ENCODE data around the gene ATP2B2. TPM values are rescaled to one million over a fixed set of nuclear protein-coding genes. Genes with fewer than 3 reads are reported as not detected.

Gene ATP2B2
- polyA plus RNA-seq, 4 donors = 0.39 to 0.55 TPM; not detected in 2

DNA sequence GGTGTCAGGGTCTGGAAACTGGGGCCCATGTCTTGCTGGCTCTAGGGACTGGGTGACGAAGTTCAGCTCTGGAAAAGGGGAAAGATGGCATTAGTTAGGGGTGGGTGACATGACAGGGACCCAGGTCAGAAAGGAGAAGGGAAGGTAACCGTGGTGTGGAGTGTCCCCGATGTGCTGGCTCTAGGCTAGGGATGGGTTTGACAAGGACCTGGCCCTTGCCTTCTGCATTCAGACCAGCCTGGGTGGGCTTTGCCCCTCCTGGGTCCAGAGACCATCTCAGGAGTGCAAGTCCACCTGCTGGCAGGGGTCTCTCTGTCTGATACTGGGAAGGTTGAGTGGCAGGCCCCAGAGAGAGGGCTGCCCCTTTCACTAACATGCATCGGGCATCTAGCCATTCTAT, 28.7 kb upstream of the ATP2B2 start:
- FAIRE-seq = no peak
- no peak overlapping the region for H3K27ac ChIP-seq (ENCODE audit: low read depth in 1 of 3, low read length in 2 of 3)
- WGBS, 3 donors = 73 to 81% (median 74%) methylated on average over 4 of the region's 4 CpGs

DNA sequence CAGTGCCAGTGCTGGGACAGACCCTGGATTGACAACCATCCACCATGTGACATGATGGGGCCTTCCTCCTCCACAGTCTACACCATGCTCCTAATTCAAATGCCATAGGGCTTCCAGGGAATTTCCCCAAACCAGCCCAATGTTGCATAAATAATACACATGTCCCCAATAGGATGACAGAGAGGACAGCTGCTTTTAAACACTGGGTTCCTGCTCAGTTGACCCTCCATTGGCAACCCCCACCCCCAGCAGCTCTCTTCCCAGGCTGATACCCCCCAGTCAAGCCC, 28.3 kb upstream of the ATP2B2 start:
- DNase-seq (no peak), FAIRE-seq (no peak)
- no peak overlapping the region for H3K4me3 ChIP-seq (ENCODE audit: low read depth in 1 of 3, low read length in 3 of 3)
- no peaks in the 10 kb centered on the region for H3K4me1 ChIP-seq (ENCODE audit: control insufficient read depth in 3 of 3, insufficient read depth in 2 of 3, low read depth in 1 of 3, low read length in 2 of 3)
- H3K36me3 ChIP-seq (ENCODE audit: control insufficient read depth in 3 of 3, insufficient read depth in 2 of 3, low read depth in 1 of 3, low read length in 3 of 3) = no peaks in the 10 kb centered on the region
- no peaks in the 10 kb centered on the region for H3K9me3 ChIP-seq (ENCODE audit: control insufficient read depth in 2 of 2, insufficient read depth in 1 of 2, low read depth in 1 of 2, low read length in 1 of 2)
- H3K27ac ChIP-seq (ENCODE audit: low read depth in 1 of 3, low read length in 2 of 3) = no peak overlapping the region
- H3K27me3 ChIP-seq (ENCODE audit: control insufficient read depth in 3 of 3, insufficient read depth in 3 of 3, low read length in 3 of 3) = no peaks in the 10 kb centered on the region

More for the DNA sequence above, 28.7 kb upstream of the ATP2B2 start:
- Histone ChIP-seq H3K36me3 (ENCODE audit: control insufficient read depth in 3 of 3, insufficient read depth in 2 of 3, low read depth in 1 of 3, low read length in 3 of 3) (no peaks in the 10 kb centered on the region), H3K4me3 (ENCODE audit: low read depth in 1 of 3, low read length in 3 of 3) (no peak overlapping the region), H3K27me3 (ENCODE audit: control insufficient read depth in 3 of 3, insufficient read depth in 3 of 3, low read length in 3 of 3) (no peaks in the 10 kb centered on the region), H3K4me1 (ENCODE audit: control insufficient read depth in 3 of 3, insufficient read depth in 2 of 3, low read depth in 1 of 3, low read length in 2 of 3) (no peaks in the 10 kb centered on the region), H3K9me3 (ENCODE audit: control insufficient read depth in 2 of 2, insufficient read depth in 1 of 2, low read depth in 1 of 2, low read length in 1 of 2) (no peaks in the 10 kb centered on the region)
- no peak for DNase-seq

DNA sequence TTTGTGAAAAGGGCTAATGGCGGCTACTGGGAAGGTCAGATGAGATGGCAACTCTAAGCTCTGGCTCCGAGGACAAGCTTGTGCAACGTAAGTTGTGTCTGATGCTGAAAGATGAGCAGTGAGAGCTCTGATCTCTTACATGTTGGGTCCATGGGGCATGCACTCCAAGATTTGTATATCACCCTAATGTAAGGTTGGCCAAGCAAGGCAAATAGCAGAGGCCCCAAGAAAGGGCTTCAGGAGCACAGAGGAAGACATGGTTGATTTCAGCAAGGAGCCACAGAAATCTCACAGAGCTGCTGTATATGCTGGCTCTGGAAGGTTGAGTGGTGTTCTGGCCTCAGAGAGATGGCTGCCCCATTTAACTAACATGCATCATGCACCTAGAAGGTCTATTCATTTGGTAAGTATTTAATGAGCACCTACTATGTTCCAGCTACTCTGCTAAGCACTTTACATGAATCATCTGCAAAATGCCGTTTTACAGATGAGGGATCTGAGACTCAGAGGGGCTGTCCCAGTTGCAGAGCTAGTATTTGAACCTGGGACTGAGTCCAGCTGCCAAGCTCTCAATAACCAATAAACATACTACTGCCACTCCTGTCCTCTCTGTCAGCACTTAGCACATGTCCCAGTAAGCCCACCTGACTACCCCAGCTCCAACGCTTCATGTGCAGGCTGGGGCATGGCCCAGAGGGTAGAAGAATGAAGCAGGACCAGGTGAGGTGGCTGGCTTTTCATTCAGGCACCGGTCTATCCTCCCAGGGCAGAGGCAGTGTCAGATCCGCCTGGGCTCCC, 27.8 kb upstream of the ATP2B2 start:
- no peaks in the 10 kb centered on the region for H3K36me3 ChIP-seq (ENCODE audit: control insufficient read depth in 3 of 3, insufficient read depth in 2 of 3, low read depth in 1 of 3, low read length in 3 of 3)
- H3K4me3 ChIP-seq (ENCODE audit: low read depth in 1 of 3, low read length in 3 of 3) = no peak overlapping the region
- H3K4me1 ChIP-seq (ENCODE audit: control insufficient read depth in 3 of 3, insufficient read depth in 2 of 3, low read depth in 1 of 3, low read length in 2 of 3) = no peaks in the 10 kb centered on the region
- H3K27me3 ChIP-seq (ENCODE audit: control insufficient read depth in 3 of 3, insufficient read depth in 3 of 3, low read length in 3 of 3) = no peaks in the 10 kb centered on the region
- DNase-seq (no peak), FAIRE-seq (no peak)
- H3K27ac ChIP-seq (ENCODE audit: low read depth in 1 of 3, low read length in 2 of 3) = no peak overlapping the region
- WGBS, 3 donors = 76 to 90% (median 82%) methylated on average over 7 of the region's 7 CpGs
- no peaks in the 10 kb centered on the region for H3K9me3 ChIP-seq (ENCODE audit: control insufficient read depth in 2 of 2, insufficient read depth in 1 of 2, low read depth in 1 of 2, low read length in 1 of 2)

DNA sequence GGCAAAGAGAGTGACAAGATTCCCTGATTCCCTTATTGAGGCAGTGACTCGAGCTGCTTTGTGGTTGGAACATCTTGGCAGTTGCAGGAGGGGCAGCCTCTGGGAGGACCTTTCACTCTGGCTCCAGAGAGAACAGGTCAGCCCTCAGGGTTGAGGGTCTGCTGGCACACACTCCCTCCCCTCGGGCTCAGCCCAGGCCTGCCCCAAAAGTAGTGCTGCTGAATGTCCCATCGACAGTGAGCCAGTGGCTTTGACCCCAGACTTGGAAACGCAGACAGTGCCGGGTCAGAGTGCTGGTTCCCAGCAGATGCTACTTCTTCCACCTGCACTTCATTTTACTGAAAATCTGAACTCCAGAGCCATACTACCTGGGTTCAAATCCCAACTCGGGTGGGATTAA, 25.6 kb upstream of the ATP2B2 start:
- no peak for FAIRE-seq
- no peak for DNase-seq
- no peaks in the 10 kb centered on the region for H3K9me3 ChIP-seq (ENCODE audit: control insufficient read depth in 2 of 2, insufficient read depth in 1 of 2, low read depth in 1 of 2, low read length in 1 of 2)
- H3K27ac ChIP-seq (ENCODE audit: low read depth in 1 of 3, low read length in 2 of 3) = no peak overlapping the region
- H3K36me3 ChIP-seq (ENCODE audit: control insufficient read depth in 3 of 3, insufficient read depth in 2 of 3, low read depth in 1 of 3, low read length in 3 of 3) = no peaks in the 10 kb centered on the region
- WGBS, 3 donors = 51 to 68% (median 63%) methylated on average over 6 of the region's 6 CpGs
- H3K4me1 ChIP-seq (ENCODE audit: control insufficient read depth in 3 of 3, insufficient read depth in 2 of 3, low read depth in 1 of 3, low read length in 2 of 3) = no peaks in the 10 kb centered on the region
- no peak overlapping the region for H3K4me3 ChIP-seq (ENCODE audit: low read depth in 1 of 3, low read length in 3 of 3)
- H3K27me3 ChIP-seq (ENCODE audit: control insufficient read depth in 3 of 3, insufficient read depth in 3 of 3, low read length in 3 of 3) = no peaks in the 10 kb centered on the region

DNA sequence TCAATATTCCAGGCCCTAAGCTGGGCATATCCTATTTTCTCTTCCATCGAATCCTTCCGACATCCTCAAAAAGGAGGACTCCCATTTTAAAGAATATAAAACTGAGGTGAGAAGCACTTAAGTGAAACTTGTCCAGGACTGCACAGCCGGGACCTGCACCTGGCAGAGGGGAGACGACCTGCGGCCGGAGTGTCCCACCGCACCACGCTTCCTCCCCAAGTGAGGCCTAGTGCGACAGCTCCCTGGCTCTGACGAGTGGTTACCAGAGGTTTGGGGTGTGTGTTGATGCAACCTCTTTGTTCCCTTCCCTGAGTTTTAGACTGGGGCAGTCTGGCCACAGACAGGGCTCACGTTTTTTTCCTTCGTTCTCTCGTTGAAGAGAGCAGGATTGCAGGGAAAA, 24.9 kb upstream of the ATP2B2 start:
- Histone ChIP-seq H3K27me3 (ENCODE audit: control insufficient read depth in 3 of 3, insufficient read depth in 3 of 3, low read length in 3 of 3) (no peaks in the 10 kb centered on the region), H3K36me3 (ENCODE audit: control insufficient read depth in 3 of 3, insufficient read depth in 2 of 3, low read depth in 1 of 3, low read length in 3 of 3) (no peaks in the 10 kb centered on the region), H3K9me3 (ENCODE audit: control insufficient read depth in 2 of 2, insufficient read depth in 1 of 2, low read depth in 1 of 2, low read length in 1 of 2) (no peaks in the 10 kb centered on the region), H3K27ac (ENCODE audit: low read depth in 1 of 3, low read length in 2 of 3) (no peak overlapping the region), H3K4me1 (ENCODE audit: control insufficient read depth in 3 of 3, insufficient read depth in 2 of 3, low read depth in 1 of 3, low read length in 2 of 3) (no peaks in the 10 kb centered on the region), H3K4me3 (ENCODE audit: low read depth in 1 of 3, low read length in 3 of 3) (no peak overlapping the region)
- 76 to 78% (median 77%) methylated on average over 13 of the region's 13 CpGs for WGBS, 3 donors
- no peak for DNase-seq
- no peak for FAIRE-seq

DNA sequence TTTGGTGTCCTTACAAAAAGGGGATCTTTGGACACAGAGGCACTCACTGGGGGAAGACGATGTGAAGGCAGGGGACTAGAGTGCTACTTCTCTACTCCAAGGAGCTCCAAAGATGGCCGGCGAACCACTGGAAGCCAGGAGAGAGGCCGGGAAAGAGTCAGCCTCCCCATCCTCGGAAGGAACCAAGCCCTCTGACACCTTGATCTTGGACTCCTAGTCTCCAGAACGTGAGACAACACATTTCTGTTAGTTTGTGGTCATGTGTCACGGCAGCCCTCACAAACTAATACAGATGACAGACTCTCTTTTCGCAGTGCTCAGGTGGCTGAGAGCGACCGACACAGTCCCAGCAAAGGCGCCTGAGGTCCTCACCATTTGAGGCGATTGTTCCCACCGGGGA, 24.4 kb upstream of the ATP2B2 start:
- H3K27me3 ChIP-seq (ENCODE audit: control insufficient read depth in 3 of 3, insufficient read depth in 3 of 3, low read length in 3 of 3) = no peaks in the 10 kb centered on the region
- no peaks in the 10 kb centered on the region for H3K4me1 ChIP-seq (ENCODE audit: control insufficient read depth in 3 of 3, insufficient read depth in 2 of 3, low read depth in 1 of 3, low read length in 2 of 3)
- no peak overlapping the region for H3K4me3 ChIP-seq (ENCODE audit: low read depth in 1 of 3, low read length in 3 of 3)
- no peaks in the 10 kb centered on the region for H3K36me3 ChIP-seq (ENCODE audit: control insufficient read depth in 3 of 3, insufficient read depth in 2 of 3, low read depth in 1 of 3, low read length in 3 of 3)
- DNase-seq (no peak), FAIRE-seq (no peak)
- no peaks in the 10 kb centered on the region for H3K9me3 ChIP-seq (ENCODE audit: control insufficient read depth in 2 of 2, insufficient read depth in 1 of 2, low read depth in 1 of 2, low read length in 1 of 2)
- 80 to 87% (median 81%) methylated on average over 13 of the region's 13 CpGs for WGBS, 3 donors
- H3K27ac ChIP-seq (ENCODE audit: low read depth in 1 of 3, low read length in 2 of 3) = no peak overlapping the region

DNA sequence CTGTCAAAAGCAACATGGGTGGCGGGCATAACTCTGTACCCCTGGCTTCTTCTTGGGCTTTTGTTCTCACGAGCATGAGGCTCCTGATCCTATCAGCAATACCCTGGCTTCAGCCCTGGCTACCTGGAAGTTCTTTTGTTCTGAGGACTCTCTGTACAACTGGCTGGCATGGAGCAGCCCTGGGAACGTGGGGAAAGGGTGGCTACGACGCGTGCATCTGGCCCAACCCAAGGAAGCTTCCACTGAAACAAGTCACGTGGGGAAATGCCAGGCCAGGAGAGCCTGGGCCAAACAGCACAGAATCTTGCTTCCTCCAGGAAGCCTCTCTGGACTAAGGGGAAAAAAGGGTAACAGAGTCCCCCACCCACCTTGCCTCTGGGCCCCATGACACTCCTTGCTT, 22.7 kb upstream of the ATP2B2 start:
- DNase-seq = no peak
- FAIRE-seq = no peak
- WGBS, 3 donors = 62 to 72% (median 64%) methylated on average over 7 of the region's 7 CpGs

DNA sequence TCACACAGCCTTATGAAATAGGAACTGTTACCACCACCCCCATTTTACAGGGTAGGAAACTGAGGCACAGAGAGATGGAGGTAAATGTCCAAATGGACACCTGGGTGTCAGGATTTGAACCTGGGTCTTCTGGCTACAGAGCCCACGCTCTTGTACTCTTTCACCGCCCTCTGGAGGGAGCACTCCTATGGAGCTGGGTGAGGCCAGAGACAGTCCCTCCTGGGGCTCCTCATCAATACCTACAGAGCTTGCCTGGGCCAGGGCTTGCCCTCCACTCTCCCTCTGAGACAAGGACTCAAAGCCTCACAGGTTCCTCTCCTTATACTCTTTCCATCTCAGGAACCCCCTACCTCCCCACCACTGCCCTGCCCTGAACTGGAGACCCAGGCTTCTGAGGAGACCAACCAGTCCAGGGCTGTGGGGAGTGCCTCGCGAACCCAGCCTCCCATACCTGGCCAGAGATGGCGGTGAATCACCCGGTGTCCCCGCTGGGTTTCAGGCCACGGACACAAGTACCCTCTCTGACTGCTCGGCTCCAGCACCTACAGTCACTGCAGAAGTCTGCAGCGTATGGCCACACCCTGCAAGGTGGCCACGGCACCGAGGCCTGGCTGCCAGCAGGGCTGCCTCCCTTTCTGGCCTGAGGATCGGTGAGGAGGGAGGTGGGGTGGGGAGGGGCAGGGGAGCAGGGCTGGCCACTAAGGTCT, 22.1 kb upstream of the ATP2B2 start:
- Histone ChIP-seq H3K27me3 (ENCODE audit: control insufficient read depth in 3 of 3, insufficient read depth in 3 of 3, low read length in 3 of 3) (no peaks in the 10 kb centered on the region), H3K4me1 (ENCODE audit: control insufficient read depth in 3 of 3, insufficient read depth in 2 of 3, low read depth in 1 of 3, low read length in 2 of 3) (no peaks in the 10 kb centered on the region), H3K4me3 (ENCODE audit: low read depth in 1 of 3, low read length in 3 of 3) (no peak overlapping the region), H3K27ac (ENCODE audit: low read depth in 1 of 3, low read length in 2 of 3) (no peak overlapping the region), H3K9me3 (ENCODE audit: control insufficient read depth in 2 of 2, insufficient read depth in 1 of 2, low read depth in 1 of 2, low read length in 1 of 2) (no peaks in the 10 kb centered on the region), H3K36me3 (ENCODE audit: control insufficient read depth in 3 of 3, insufficient read depth in 2 of 3, low read depth in 1 of 3, low read length in 3 of 3) (no peaks in the 10 kb centered on the region)
- WGBS, 3 donors = 70 to 76% (median 72%) methylated on average over 13 of the region's 13 CpGs
- no peak for DNase-seq
- no peak for FAIRE-seq

More for the DNA sequence above, 22.7 kb upstream of the ATP2B2 start:
- no peaks in the 10 kb centered on the region for H3K27me3 ChIP-seq (ENCODE audit: control insufficient read depth in 3 of 3, insufficient read depth in 3 of 3, low read length in 3 of 3)
- no peaks in the 10 kb centered on the region for H3K4me1 ChIP-seq (ENCODE audit: control insufficient read depth in 3 of 3, insufficient read depth in 2 of 3, low read depth in 1 of 3, low read length in 2 of 3)
- H3K27ac ChIP-seq (ENCODE audit: low read depth in 1 of 3, low read length in 2 of 3) = no peak overlapping the region
- no peaks in the 10 kb centered on the region for H3K36me3 ChIP-seq (ENCODE audit: control insufficient read depth in 3 of 3, insufficient read depth in 2 of 3, low read depth in 1 of 3, low read length in 3 of 3)
- no peaks in the 10 kb centered on the region for H3K9me3 ChIP-seq (ENCODE audit: control insufficient read depth in 2 of 2, insufficient read depth in 1 of 2, low read depth in 1 of 2, low read length in 1 of 2)
- no peak overlapping the region for H3K4me3 ChIP-seq (ENCODE audit: low read depth in 1 of 3, low read length in 3 of 3)

DNA sequence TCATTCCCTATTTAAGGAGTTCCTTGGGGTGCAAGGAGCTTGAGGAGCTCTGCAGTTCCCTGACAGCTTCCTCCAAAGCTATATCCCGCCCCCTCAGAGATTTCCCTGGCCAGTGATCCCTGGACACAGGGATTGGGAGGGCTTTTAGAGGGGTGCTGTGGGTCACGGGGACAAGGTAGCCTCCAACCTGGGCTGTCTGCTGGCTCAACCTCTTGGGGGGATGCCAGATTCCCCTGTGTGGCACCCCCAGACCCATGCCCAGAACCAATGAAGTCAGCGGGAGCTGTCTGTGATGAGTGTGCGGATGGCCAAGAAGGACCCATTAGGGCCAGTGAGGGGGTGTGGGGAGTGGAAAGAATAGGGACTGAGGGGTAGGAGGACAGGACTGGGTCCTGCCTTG, 21.0 kb upstream of the ATP2B2 start:
- no peaks in the 10 kb centered on the region for H3K4me1 ChIP-seq (ENCODE audit: control insufficient read depth in 3 of 3, insufficient read depth in 2 of 3, low read depth in 1 of 3, low read length in 2 of 3)
- whole genome bisulfite sequencing, 3 donors = 79 to 90% (median 80%) methylated on average over 4 of the region's 4 CpGs
- H3K27ac ChIP-seq (ENCODE audit: low read depth in 1 of 3, low read length in 2 of 3) = no peak overlapping the region
- no peaks in the 10 kb centered on the region for H3K9me3 ChIP-seq (ENCODE audit: control insufficient read depth in 2 of 2, insufficient read depth in 1 of 2, low read depth in 1 of 2, low read length in 1 of 2)
- H3K27me3 ChIP-seq (ENCODE audit: control insufficient read depth in 3 of 3, insufficient read depth in 3 of 3, low read length in 3 of 3) = no peaks in the 10 kb centered on the region
- FAIRE-seq (no peak), DNase-seq (no peak)
- H3K4me3 ChIP-seq (ENCODE audit: low read depth in 1 of 3, low read length in 3 of 3) = no peak overlapping the region
- no peaks in the 10 kb centered on the region for H3K36me3 ChIP-seq (ENCODE audit: control insufficient read depth in 3 of 3, insufficient read depth in 2 of 3, low read depth in 1 of 3, low read length in 3 of 3)

Measured in small intestine (tissue), 7 donors.